SK-N-SH (cell line): Measurements from ENCODE around the gene NEK7. TPM values are rescaled to one million over a fixed set of nuclear protein-coding genes. Genes with fewer than 3 reads are reported as not detected.
A peak's percentile ranks its signal among the peaks of the same experiment; 100 is the strongest.

ENCODE experiments used
- CTCF ChIA-PET: fragments of 300-600, 350-600 bp; formaldehyde crosslinking; extraction: SDS; loops from one replicate; lab custom pipeline; 2021; lab: Yijun Ruan, JAX
- POLR2A ChIA-PET: fragments of 350-600 bp; sonication (Branson Sonifier 250); formaldehyde crosslinking; extraction: SDS; loops from one replicate; lab custom pipeline; 2020; ENCODE audit warnings: antibody characterized with exemption, inconsistent platforms; lab: Yijun Ruan, JAX
- DNase-seq: peaks from one replicate; pipeline ENCODE4 v3.0.0; 2012
- H2AFZ ChIP-seq: fragments of 200-600 bp; sonication (generic); 2 replicates; pipeline ENCODE4 v1.8.1; 2016; ENCODE audit warnings: antibody characterized with exemption, mild to moderate bottlenecking, low read depth
- H3F3A ChIP-seq: fragments of 200-600 bp; sonication (generic); replicated peaks from 2 replicates; pipeline ENCODE3; 2016; ENCODE audit warnings: antibody characterized with exemption, mild to moderate bottlenecking; ENCODE audit not compliant: insufficient read depth
- H3K27ac ChIP-seq, 2 experiments: fragments of 200-500 bp in 1 of 2; fragments of 200-600 bp in 1 of 2; sonication (Bioruptor generic) in 1 of 2; sonication (generic), shearing (Covaris generic) in 1 of 2; 2 replicates each; pipeline versions ENCODE4 v1.5.1 to v1.6.1; 2014 to 2016; ENCODE audit warnings: low read depth in 2 of 2, inconsistent platforms in 1 of 2, low read length in 1 of 2, mild to moderate bottlenecking in 1 of 2, mixed read lengths in 1 of 2
- H3K27me3 ChIP-seq: fragments of 200-600 bp; sonication (generic), shearing (Covaris generic); 2 replicates; pipeline ENCODE4 v1.6.1; 2016; ENCODE audit warnings: mixed run types; ENCODE audit not compliant: insufficient read depth
- H3K36me3 ChIP-seq, 2 experiments: fragments of 200-500 bp in 1 of 2; fragments of 200-600 bp in 1 of 2; sonication (Bioruptor generic) in 1 of 2; sonication (generic) in 1 of 2; replicated peaks in 1 of 2; 2 replicates each; pipeline versions ENCODE3 to v1.5.1; 2014 to 2016; ENCODE audit warnings: low read length in 1 of 2, mild to moderate bottlenecking in 1 of 2; ENCODE audit not compliant: insufficient read depth in 2 of 2, control insufficient read depth in 1 of 2
- H3K4me1 ChIP-seq, 2 experiments: fragments of 200-500 bp in 1 of 2; fragments of 200-600 bp in 1 of 2; sonication (Bioruptor generic) in 1 of 2; sonication (generic), shearing (Covaris generic) in 1 of 2; 2 replicates each; pipeline versions ENCODE4 v1.5.1 to v1.6.1; 2014 to 2016; ENCODE audit warnings: low read depth in 1 of 2, low read length in 1 of 2, mixed run types in 1 of 2; ENCODE audit not compliant: insufficient read depth in 2 of 2, control insufficient read depth in 1 of 2
- H3K4me2 ChIP-seq: fragments of 200-600 bp; sonication (generic), shearing (Covaris generic); 2 replicates; pipeline ENCODE4 v1.6.1; 2017; ENCODE audit warnings: mixed run types
- H3K4me3 ChIP-seq, 2 experiments: fragments of 200-500 bp in 1 of 2; fragments of 200-600 bp in 1 of 2; sonication (Bioruptor generic) in 1 of 2; sonication (generic), shearing (Covaris generic) in 1 of 2; 2 replicates each; pipeline versions ENCODE4 v1.5.1 to v1.8.1; 2014 to 2016; ENCODE audit warnings: low read depth in 2 of 2, inconsistent platforms in 1 of 2, low read length in 1 of 2, mild to moderate bottlenecking in 1 of 2, mixed read lengths in 1 of 2, moderate library complexity in 1 of 2
- H3K79me2 ChIP-seq: fragments of 200-600 bp; sonication (generic); 2 replicates; pipeline ENCODE4 v1.8.1; 2017; ENCODE audit warnings: mild to moderate bottlenecking; ENCODE audit not compliant: insufficient read depth
- H3K9ac ChIP-seq: fragments of 200-600 bp; sonication (generic); 2 replicates; pipeline ENCODE4 v1.6.1; 2017; ENCODE audit warnings: mixed run types
- H3K9me2 ChIP-seq: fragments of 200-600 bp; sonication (generic); 2 replicates; pipeline ENCODE4 v1.6.1; 2017; ENCODE audit warnings: mixed run types
- H3K9me3 ChIP-seq: fragments of 200-600 bp; sonication (generic); 2 replicates; pipeline ENCODE4 v1.6.1; 2017; ENCODE audit warnings: mixed run types, mild to moderate bottlenecking, moderate library complexity
- H4K20me1 ChIP-seq: fragments of 200-600 bp; sonication (generic); 2 replicates; pipeline ENCODE4 v1.6.1; 2017; ENCODE audit warnings: mild to moderate bottlenecking, mixed run types; ENCODE audit not compliant: insufficient read depth
- CTCF ChIP-seq: fragments of 200-600 bp; sonication (generic); IDR thresholded peaks from 2 replicates; pipeline ENCODE4 v1.6.1; 2017; ENCODE audit warnings: antibody characterized with exemption, mild to moderate bottlenecking, moderate library complexity
- GATA2 ChIP-seq: sonication (generic); formaldehyde crosslinking; IDR thresholded peaks from 2 replicates; pipeline ENCODE4 v1.5.0; 2020; ENCODE audit warnings: mild to moderate bottlenecking, missing genetic modification reagents
- IRF3 ChIP-seq: fragments of 150-350 bp; IDR thresholded peaks from 2 replicates; pipeline ENCODE4 v1.6.1; 2016; ENCODE audit warnings: mild to moderate bottlenecking, low read depth, low read length
- MEF2A ChIP-seq: IDR thresholded peaks from 2 replicates; pipeline ENCODE4 v1.4.0; 2012; ENCODE audit warnings: low read depth, borderline replicate concordance
- NRF1 ChIP-seq: IDR thresholded peaks from 2 replicates; pipeline ENCODE4 v1.6.1; 2012; ENCODE audit warnings: low read depth, mild to moderate bottlenecking, low read length
- PBX3 ChIP-seq: IDR thresholded peaks from 2 replicates; pipeline ENCODE4; 2012
- POLR2AphosphoS5 ChIP-seq: IDR thresholded peaks from 2 replicates; pipeline ENCODE4 v1.6.1; 2012; ENCODE audit warnings: low read depth, low read length
- RAD21 ChIP-seq: IDR thresholded peaks from 2 replicates; pipeline ENCODE4 v1.6.1; 2012; ENCODE audit warnings: mild to moderate bottlenecking, low read length
- RCOR1 ChIP-seq: fragments of 150-350 bp; IDR thresholded peaks from 2 replicates; pipeline ENCODE4 v1.6.1; 2017; ENCODE audit warnings: antibody characterized with exemption, low read length
- REST ChIP-seq: IDR thresholded peaks from 2 replicates; pipeline ENCODE4 v1.6.1; 2012; ENCODE audit warnings: mild to moderate bottlenecking, low read depth, low read length, moderate library complexity
- RFX5 ChIP-seq: IDR thresholded peaks from 2 replicates; pipeline ENCODE4 v1.6.1; 2012; ENCODE audit warnings: mild to moderate bottlenecking, improper control_type of control experiment, low read length
- RXRA ChIP-seq: IDR thresholded peaks from 2 replicates; pipeline ENCODE4 v1.4.0; 2012; ENCODE audit warnings: low read depth, mild to moderate bottlenecking, borderline replicate concordance
- SMC3 ChIP-seq: IDR thresholded peaks from 2 replicates; pipeline ENCODE4 v1.6.1; 2012; ENCODE audit warnings: low read depth, low read length, improper control_type of control experiment
- TAF1 ChIP-seq: IDR thresholded peaks from 2 replicates; pipeline ENCODE4 v1.6.1; 2012; ENCODE audit warnings: low read depth, mild to moderate bottlenecking, low read length, moderate library complexity, borderline replicate concordance
- USF1 ChIP-seq: IDR thresholded peaks from 2 replicates; pipeline ENCODE4 v1.4.0; 2012; ENCODE audit warnings: low read depth, borderline replicate concordance
- YY1 ChIP-seq: IDR thresholded peaks from 2 replicates; pipeline ENCODE4 v1.4.0; 2012; ENCODE audit warnings: low read depth, mild to moderate bottlenecking
- WGBS: methylation state at CpG from one replicate; pipeline ENCODE4 v1.1.6; 2017; ENCODE audit warnings: low lambda C conversion rate; 5-methylcytosine and 5-hydroxymethylcytosine counted together
- polyA plus RNA-seq, 3 experiments: library from polyadenylated mRNA; depleted of rRNA; stranded (reverse); fragments of >200 nt; gene quantifications; 2 replicates each; pipeline ENCODE4 v1.2.3, GENCODE V29; 2012

NEK7 gene
- polyA plus RNA-seq, 1 of the 3 experiments (the other 2 are of a cell fraction): 85.8 TPM

GRCh38 chr1:198205016-198205684, 48.4 kb downstream of the NEK7 start:
- Histone ChIP-seq H3K4me3 (no peak overlapping the region), H3K27me3 (no peaks in the 10 kb centered on the region), H3K4me1 (peaks cover 5 to 20% of the 10 kb centered on the region in 2 experiments; a peak in 3 of 4 replicates), H3K9me3 (no peaks in the 10 kb centered on the region), H3K4me2 (no peak overlapping the region), H4K20me1 (peaks cover 81% of the 10 kb centered on the region), H2AFZ (no peak overlapping the region), H3K79me2 (peaks cover 100% of the 10 kb centered on the region), H3K36me3 (peaks cover 4 to 38% of the 10 kb centered on the region in 2 experiments), H3K27ac (peak overlapping the region in 1 of 2 experiments; percentile 42; a peak in 3 of 4 replicates), H3K9ac (no peak overlapping the region), H3F3A (peaks cover 40% of the 10 kb centered on the region), H3K9me2 (no peaks in the 10 kb centered on the region)
- DNase-seq: no peak
- ChIA-PET CTCF (no interaction called here), POLR2A (no interaction called here)
- TF ChIP-seq REST: no peak
- TF ChIP-seq TAF1: no peak
- TF ChIP-seq SMC3: no peak
- no peak for TF ChIP-seq RAD21
- TF ChIP-seq GATA2: no peak
- no peak for TF ChIP-seq RCOR1
- no peak for TF ChIP-seq POLR2AphosphoS5
- TF ChIP-seq PBX3: no peak
- TF ChIP-seq RFX5: no peak
- no peak for TF ChIP-seq MEF2A
- TF ChIP-seq CTCF: no peak
- TF ChIP-seq YY1: no peak
- TF ChIP-seq USF1: no peak
- TF ChIP-seq NRF1: no peak
- no peak for TF ChIP-seq IRF3
- TF ChIP-seq RXRA: no peak
- 82% methylated on average over 5 of the region's 5 CpGs for WGBS
